Measurements from ENCODE around the gene CAVIN2.

GRCh38 chr2:191869178-191869577, 22.3 kb upstream of the CAVIN2 start:
- TF ChIP-seq CTCF (IDR thresholded peaks at IDR 0.05): peak in 1 of 4 experiments; percentile 16
- no peak for TF ChIP-seq POLR2AphosphoS5 (IDR thresholded peaks at IDR 0.05)
- no peak for TF ChIP-seq POLR2A (IDR thresholded peaks at IDR 0.05)
